SK-N-MC (cell line): ENCODE measurements around the gene PDZRN4.

Experiments used
- EZH2 ChIP-seq: fragments of 200-600 bp; sonication (generic); IDR thresholded peaks from one replicate; pipeline ENCODE4 v1.6.1; 2017; ENCODE audit warnings: antibody characterized with exemption
- POLR2AphosphoS5 ChIP-seq: IDR thresholded peaks from 2 replicates; pipeline ENCODE4 v1.6.1; 2012; ENCODE audit warnings: mild to moderate bottlenecking, low read depth, low read length, borderline replicate concordance

GRCh38 chr12:41468756-41469155 is 280.6 kb downstream of the PDZRN4 start:
- no peak for TF ChIP-seq POLR2AphosphoS5
- TF ChIP-seq EZH2: no peak
